OCI-LY1 (cell line): ENCODE data around the gene LGALS8.

ENCODE experiments used
- H2AFZ ChIP-seq: fragments of 200-600 bp; sonication (generic), shearing (Covaris generic); 2 replicates; pipeline ENCODE4 v1.6.0; 2014; ENCODE audit warnings: antibody characterized with exemption, mild to moderate bottlenecking, low read length
- H3F3A ChIP-seq: fragments of 200-600 bp; sonication (generic), shearing (Covaris generic); 2 replicates; pipeline ENCODE4 v1.6.0; 2014; ENCODE audit warnings: mild to moderate bottlenecking, antibody characterized with exemption, low read length, moderate library complexity; ENCODE audit not compliant: insufficient read depth
- H3K27ac ChIP-seq: fragments of 200-600 bp; sonication (generic); 2 replicates; pipeline ENCODE4 v1.5.1; 2014; ENCODE audit warnings: low read length, mixed run types, mild to moderate bottlenecking, low read depth; ENCODE audit not compliant: poor library complexity, severe bottlenecking
- H3K27me3 ChIP-seq: fragments of 200-600 bp; sonication (generic); 2 replicates; pipeline ENCODE4 v1.6.0; 2014; ENCODE audit warnings: antibody characterized with exemption, mild to moderate bottlenecking, low read length, moderate library complexity; ENCODE audit not compliant: insufficient read depth
- H3K36me3 ChIP-seq: fragments of 200-600 bp; sonication (generic); 2 replicates; pipeline ENCODE4 v1.6.1; 2014; ENCODE audit warnings: mild to moderate bottlenecking, antibody characterized with exemption, low read length, moderate library complexity, mixed read lengths; ENCODE audit not compliant: insufficient read depth
- H3K4me1 ChIP-seq: fragments of 200-600 bp; sonication (generic); 2 replicates; pipeline ENCODE4 v1.5.1; 2014; ENCODE audit warnings: mild to moderate bottlenecking, low read length, moderate library complexity; ENCODE audit not compliant: insufficient read depth, severe bottlenecking
- H3K4me2 ChIP-seq: fragments of 200-600 bp; sonication (generic), shearing (Covaris generic); 2 replicates; pipeline ENCODE4 v1.6.1; 2014; ENCODE audit warnings: low read length
- H3K4me3 ChIP-seq: fragments of 200-600 bp; sonication (generic); 2 replicates; pipeline ENCODE4 v1.5.1; 2014; ENCODE audit warnings: low read length, low read depth, mild to moderate bottlenecking, mixed read lengths; ENCODE audit not compliant: poor library complexity, severe bottlenecking
- H3K79me2 ChIP-seq: fragments of 200-600 bp; shearing (Covaris generic); 2 replicates; pipeline ENCODE4 v1.6.1; 2016; ENCODE audit warnings: mixed run types, low read length, mixed read lengths; ENCODE audit not compliant: insufficient read depth
- H3K9ac ChIP-seq: fragments of 200-600 bp; sonication (generic), shearing (Covaris generic); 2 replicates; pipeline ENCODE4 v1.6.1; 2014; ENCODE audit warnings: mild to moderate bottlenecking, low read length, mixed read lengths
- H3K9me2 ChIP-seq: fragments of 200-600 bp; sonication (generic), shearing (Covaris generic); 2 replicates; pipeline ENCODE4 v1.6.1; 2014; ENCODE audit warnings: low read depth, mild to moderate bottlenecking, low read length, mixed read lengths
- H3K9me3 ChIP-seq: fragments of 200-600 bp; shearing (Covaris generic); 2 replicates; pipeline ENCODE4 v1.6.1; 2014; ENCODE audit warnings: low read length, mixed read lengths
- H4K20me1 ChIP-seq: fragments of 200-600 bp; sonication (generic), shearing (Covaris generic); 2 replicates; pipeline ENCODE4 v1.6.0; 2016; ENCODE audit warnings: mild to moderate bottlenecking, low read length; ENCODE audit not compliant: insufficient read depth
- EZH2 ChIP-seq: fragments of 200-600 bp; sonication (generic), shearing (Covaris generic); IDR thresholded peaks from 2 replicates; pipeline ENCODE4 v1.8.0; 2017; ENCODE audit warnings: borderline replicate concordance, mixed run types, mild to moderate bottlenecking, antibody characterized with exemption, low read length, moderate library complexity, mixed read lengths
- TF ChIP-seq, protein P1 (sequence below): fragments of 200-600 bp; sonication (generic), shearing (Covaris generic); IDR thresholded peaks from 2 replicates; pipeline ENCODE4 v1.5.1; 2017; ENCODE audit warnings: mild to moderate bottlenecking, antibody characterized with exemption, low read length, moderate library complexity, mixed read lengths

LGALS8 gene

GRCh38 chr1:236565530-236565929, 41.7 kb downstream of the LGALS8 start:
- Histone ChIP-seq H3K4me1 (no peaks in the 10 kb centered on the region), H3K36me3 (peaks cover 96% of the 10 kb centered on the region), H2AFZ (no peak overlapping the region), H3K4me2 (no peak overlapping the region), H3K27ac (no peak overlapping the region), H3K9me3 (no peaks in the 10 kb centered on the region), H3K4me3 (no peak overlapping the region), H3F3A (no peaks in the 10 kb centered on the region), H3K27me3 (no peaks in the 10 kb centered on the region), H3K9ac (no peak overlapping the region), H4K20me1 (no peaks in the 10 kb centered on the region), H3K79me2 (no peaks in the 10 kb centered on the region), H3K9me2 (no peaks in the 10 kb centered on the region)
- TF ChIP-seq, protein P1, sequence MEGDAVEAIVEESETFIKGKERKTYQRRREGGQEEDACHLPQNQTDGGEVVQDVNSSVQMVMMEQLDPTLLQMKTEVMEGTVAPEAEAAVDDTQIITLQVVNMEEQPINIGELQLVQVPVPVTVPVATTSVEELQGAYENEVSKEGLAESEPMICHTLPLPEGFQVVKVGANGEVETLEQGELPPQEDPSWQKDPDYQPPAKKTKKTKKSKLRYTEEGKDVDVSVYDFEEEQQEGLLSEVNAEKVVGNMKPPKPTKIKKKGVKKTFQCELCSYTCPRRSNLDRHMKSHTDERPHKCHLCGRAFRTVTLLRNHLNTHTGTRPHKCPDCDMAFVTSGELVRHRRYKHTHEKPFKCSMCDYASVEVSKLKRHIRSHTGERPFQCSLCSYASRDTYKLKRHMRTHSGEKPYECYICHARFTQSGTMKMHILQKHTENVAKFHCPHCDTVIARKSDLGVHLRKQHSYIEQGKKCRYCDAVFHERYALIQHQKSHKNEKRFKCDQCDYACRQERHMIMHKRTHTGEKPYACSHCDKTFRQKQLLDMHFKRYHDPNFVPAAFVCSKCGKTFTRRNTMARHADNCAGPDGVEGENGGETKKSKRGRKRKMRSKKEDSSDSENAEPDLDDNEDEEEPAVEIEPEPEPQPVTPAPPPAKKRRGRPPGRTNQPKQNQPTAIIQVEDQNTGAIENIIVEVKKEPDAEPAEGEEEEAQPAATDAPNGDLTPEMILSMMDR = no peak
- no peak for TF ChIP-seq EZH2

DNA sequence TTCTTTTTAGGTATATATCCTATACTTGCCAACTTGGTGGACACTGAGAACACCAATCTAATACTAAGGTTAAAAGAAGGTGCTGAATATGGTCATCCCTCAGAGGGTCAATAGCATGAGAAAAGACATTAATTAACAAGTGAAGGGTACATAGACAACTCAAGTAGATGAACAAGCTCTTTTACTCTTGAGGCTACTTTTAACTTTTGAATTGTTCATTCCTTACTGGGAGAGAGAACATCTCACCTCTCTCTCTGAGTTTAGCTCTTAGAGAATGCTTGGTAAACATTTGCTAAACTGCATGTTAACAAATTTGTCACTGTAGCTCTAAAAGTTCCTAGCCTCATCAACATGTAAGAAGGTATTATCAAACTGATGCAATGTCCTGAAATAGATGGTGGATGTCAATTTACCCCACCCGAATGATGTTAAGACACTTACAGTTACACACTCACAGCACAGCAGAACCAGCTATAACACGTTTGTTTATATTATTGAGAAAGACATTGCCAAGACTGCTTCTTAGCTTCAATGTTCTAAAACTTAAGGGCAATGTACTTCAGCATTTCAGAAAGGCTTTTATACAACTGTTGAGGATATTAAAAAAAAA, 44.6 kb downstream of the LGALS8 start:
- Histone ChIP-seq H4K20me1 (no peaks in the 10 kb centered on the region), H3K27me3 (no peaks in the 10 kb centered on the region), H3K27ac (no peak overlapping the region), H3K4me3 (no peak overlapping the region), H3F3A (no peaks in the 10 kb centered on the region), H3K79me2 (no peaks in the 10 kb centered on the region), H3K36me3 (peaks cover 98% of the 10 kb centered on the region), H3K9ac (no peak overlapping the region), H3K4me2 (no peak overlapping the region), H3K9me3 (no peaks in the 10 kb centered on the region), H3K4me1 (no peaks in the 10 kb centered on the region), H2AFZ (no peak overlapping the region), H3K9me2 (no peaks in the 10 kb centered on the region)
- TF ChIP-seq, protein P1 = no peak
- TF ChIP-seq EZH2 = no peak

GRCh38 chr1:236575523-236575922, 51.7 kb downstream of the LGALS8 start:
- TF ChIP-seq, protein P1 = no peak
- no peak for TF ChIP-seq EZH2
- Histone ChIP-seq H3K27me3 (no peaks in the 10 kb centered on the region), H3K4me3 (no peak overlapping the region), H3F3A (no peaks in the 10 kb centered on the region), H3K9me2 (no peaks in the 10 kb centered on the region), H2AFZ (no peak overlapping the region), H3K79me2 (no peaks in the 10 kb centered on the region), H3K4me1 (no peaks in the 10 kb centered on the region), H3K9ac (no peak overlapping the region), H3K36me3 (peaks cover 94% of the 10 kb centered on the region), H4K20me1 (no peaks in the 10 kb centered on the region), H3K4me2 (no peak overlapping the region), H3K27ac (no peak overlapping the region), H3K9me3 (no peaks in the 10 kb centered on the region)
